ENCODE results near the gene ASIC3. TPM values are rescaled to one million over a fixed set of nuclear protein-coding genes. Genes with fewer than 3 reads are reported as not detected.

The ASIC3 gene
- total and polyA plus RNA-seq, 2 of the 8 experiments (the other 6 are each of a cell fraction or from before 2014, with no cell fraction given): 1.6 to 1.9 TPM

DNA sequence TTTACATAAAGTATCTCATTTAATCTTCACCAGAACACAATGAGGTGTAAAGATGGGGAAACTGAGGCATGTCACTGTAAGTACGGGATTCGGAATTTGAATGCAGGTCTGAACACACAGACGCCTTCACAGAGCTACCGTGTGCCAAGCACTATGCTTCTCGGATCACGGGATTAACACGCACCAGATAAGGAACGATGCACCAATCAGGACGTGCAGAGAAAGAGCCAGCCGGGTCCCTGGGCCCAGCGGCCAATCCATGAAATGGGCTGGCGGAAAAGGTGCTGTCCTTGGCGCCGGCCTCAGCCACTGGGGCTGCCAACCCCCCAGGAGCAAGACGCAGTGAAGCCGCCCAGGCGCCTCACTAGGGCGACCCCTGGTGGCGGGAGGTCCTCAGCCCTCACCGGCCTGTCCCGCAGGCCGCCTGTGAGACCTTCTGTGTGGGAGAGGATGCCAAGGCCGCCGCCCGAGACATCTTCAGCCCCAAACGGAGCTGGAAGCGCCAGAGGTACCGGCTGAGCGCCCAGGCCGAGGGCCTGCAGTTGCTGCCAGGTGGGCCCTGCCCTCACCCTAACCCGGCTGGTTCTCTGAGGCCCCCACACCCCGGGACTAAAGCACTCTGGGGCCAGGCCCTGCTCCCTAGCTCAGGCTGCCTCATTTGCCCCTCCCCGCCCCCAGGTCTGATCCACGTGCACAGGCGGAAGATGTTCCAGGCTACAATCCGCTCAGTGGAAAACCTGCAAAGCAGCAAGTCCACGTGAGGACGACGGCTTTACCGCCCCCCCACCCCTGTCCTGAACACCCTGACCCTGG, 39.6 kb upstream of the ASIC3 start (continued):
- 0 out of 3 replicates have a peak, but pooled peaks of 1 of the 2 experiments have one; percentile 22 for TF ChIP-seq EP300 (IDR thresholded peaks at IDR 0.05; ENCODE audit: borderline replicate concordance in 1 of 2, low read depth in 2 of 2, low read length in 2 of 2)
- no peak for TF ChIP-seq SP4 (IDR thresholded peaks at IDR 0.05; ENCODE audit: low read length)
- TF ChIP-seq, protein P1, sequence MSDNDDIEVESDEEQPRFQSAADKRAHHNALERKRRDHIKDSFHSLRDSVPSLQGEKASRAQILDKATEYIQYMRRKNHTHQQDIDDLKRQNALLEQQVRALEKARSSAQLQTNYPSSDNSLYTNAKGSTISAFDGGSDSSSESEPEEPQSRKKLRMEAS (IDR thresholded peaks at IDR 0.05): 0 out of 2 replicates have a peak, but pooled peaks have one; percentile 58
- TF ChIP-seq CREB1 (IDR thresholded peaks at IDR 0.05): no peak
- TF ChIP-seq, protein P2, sequence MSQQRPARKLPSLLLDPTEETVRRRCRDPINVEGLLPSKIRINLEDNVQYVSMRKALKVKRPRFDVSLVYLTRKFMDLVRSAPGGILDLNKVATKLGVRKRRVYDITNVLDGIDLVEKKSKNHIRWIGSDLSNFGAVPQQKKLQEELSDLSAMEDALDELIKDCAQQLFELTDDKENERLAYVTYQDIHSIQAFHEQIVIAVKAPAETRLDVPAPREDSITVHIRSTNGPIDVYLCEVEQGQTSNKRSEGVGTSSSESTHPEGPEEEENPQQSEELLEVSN (IDR thresholded peaks at IDR 0.05): peak; percentile 70; the same call in 1 of the 2 replicates
- no peak for TF ChIP-seq ZNF274 (IDR thresholded peaks at IDR 0.05; ENCODE audit: borderline replicate concordance, extremely low read depth, low read length)
- TF ChIP-seq CHD2 (IDR thresholded peaks at IDR 0.05; ENCODE audit: low read length): no peak
- TF ChIP-seq CTBP2 (IDR thresholded peaks at IDR 0.05; ENCODE audit: borderline replicate concordance, insufficient read depth, insufficient read length, low read length): no peak
- no peak for TF ChIP-seq SIRT6 (IDR thresholded peaks at IDR 0.05; ENCODE audit: low read length)
- TF ChIP-seq NRF1 (IDR thresholded peaks at IDR 0.05; ENCODE audit: low read depth, low read length): no peak
- TF ChIP-seq JUN (IDR thresholded peaks at IDR 0.05; ENCODE audit: low read depth, low read length): no peak
- peak; percentile 25; the same call in 1 of the 2 replicates for TF ChIP-seq SP2 (IDR thresholded peaks at IDR 0.05; ENCODE audit: low read length)
- TF ChIP-seq CHD1 (IDR thresholded peaks at IDR 0.05; ENCODE audit: low read depth, low read length): no peak
- peak in 1 of 2 experiments; percentile 72; a peak in 1 of 4 replicates for TF ChIP-seq HDAC2 (IDR thresholded peaks at IDR 0.05; ENCODE audit: borderline replicate concordance in 1 of 2, low read depth in 2 of 2, low read length in 2 of 2)
- 0 out of 2 replicates have a peak, but pooled peaks have one; percentile 22 for TF ChIP-seq SP1 (IDR thresholded peaks at IDR 0.05; ENCODE audit: low read depth, low read length)
- no peak for TF ChIP-seq KDM4A (IDR thresholded peaks at IDR 0.05; ENCODE audit: low read depth, low read length, severe bottlenecking)
- no peak for TF ChIP-seq MAFK (IDR thresholded peaks at IDR 0.05; ENCODE audit: low read depth, low read length)
